Heart right ventricle (tissue), 16 donors: ENCODE measurements around the gene PSD4. TPM values are rescaled to one million over a fixed set of nuclear protein-coding genes. Genes with fewer than 3 reads are reported as not detected.
A peak's percentile ranks its signal among the peaks of the same experiment; 100 is the strongest.

Experiments
- ATAC-seq, 8 donors: fragments of 200-7000 bp; cut with Tn5 transposase; one replicate each; pipeline ENCODE4 v1.9.1; 2020; ENCODE audit warnings: mild to moderate bottlenecking in 8 of 8, moderate library complexity in 8 of 8, moderate number of reproducible peaks in 1 of 8
- DNase-seq, 2 donors: peaks; one replicate each; pipeline ENCODE4 v3.0.0-alpha.2; 2020
- H3K27ac ChIP-seq, 10 donors: fragments of 200-600 bp; sonication (generic) in 2 of 10; one replicate each; pipeline versions ENCODE4 v1.5.0 to v1.8.0; 2020 to 2022; ENCODE audit warnings: mild to moderate bottlenecking in 3 of 10
- H3K27me3 ChIP-seq, 7 donors: fragments of 200-600 bp; one replicate each; pipeline ENCODE4 v1.8.0; 2021 to 2022; ENCODE audit warnings: mild to moderate bottlenecking in 2 of 7
- H3K36me3 ChIP-seq, 9 donors: fragments of 200-600 bp; sonication (generic) in 1 of 9; one replicate each; pipeline versions ENCODE4 v1.5.0 to v1.8.0; 2020 to 2022; ENCODE audit warnings: mild to moderate bottlenecking in 2 of 9
- H3K4me1 ChIP-seq, 9 donors: fragments of 200-600 bp; sonication (generic) in 1 of 9; one replicate each; pipeline versions ENCODE4 v1.5.0 to v1.8.0; 2020 to 2022; ENCODE audit warnings: mild to moderate bottlenecking in 4 of 9
- H3K4me3 ChIP-seq, 10 donors: fragments of 200-600 bp; sonication (generic) in 2 of 10; one replicate each; pipeline versions ENCODE4 v1.5.0 to v1.8.0; 2020 to 2022; ENCODE audit warnings: mild to moderate bottlenecking in 7 of 10, moderate library complexity in 2 of 10
- H3K9me3 ChIP-seq, 11 donors: fragments of 200-600 bp in 10 of 11; sonication (generic) in 2 of 11; one replicate each; pipeline versions ENCODE4 v1.5.0 to v1.8.0; 2013 to 2022; ENCODE audit warnings: mild to moderate bottlenecking in 2 of 11, control low read depth in 1 of 11, moderate library complexity in 1 of 11
- CTCF ChIP-seq, 9 donors: fragments of 200-600 bp; sonication (generic) in 2 of 9; IDR thresholded peaks; one replicate each; pipeline versions ENCODE4 v1.5.0 to v1.8.0; 2021 to 2022; ENCODE audit warnings: antibody characterized with exemption in 9 of 9, mild to moderate bottlenecking in 5 of 9, moderate library complexity in 1 of 9
- WGBS, 2 donors: extraction: QIAGEN DNeasy Blood & Tissue Kit; methylation state at CpG; one replicate each; pipeline ENCODE4 v1.1.7; 2013; ENCODE audit warnings: inconsistent platforms in 1 of 2; 5-methylcytosine and 5-hydroxymethylcytosine counted together
- intact Hi-C, 10 donors: fragments of 100-400 bp; cut with DNase I; formaldehyde crosslinking; loops; one replicate each; pipeline versions ENCODE4 v1.11.1 to v1.14.2; 2022
- polyA plus RNA-seq, 2 donors: library from polyadenylated mRNA; stranded (reverse); fragments of 200-250 nt; gene quantifications; one replicate each; pipeline ENCODE4 v1.2.3, GENCODE V29; 2013
- total RNA-seq, 10 donors: library from RNA; stranded (reverse); fragmentation: NEBNext Ultra II Directional in 3 of 10; extraction: Animal tissue kit (Norgen Biotek cat#: 25700) in 3 of 10; gene quantifications; one replicate each; pipeline versions ENCODE4 v1.2.1 to v1.2.4, GENCODE V29; 2021 to 2023
- donor health status: Arrhythmogenic right ventricular cardiomyopathy.
- donor health status: ischemic (EF 13 %, LVEDD 7.1; RV severe dilation, severe dysfunction).
- donor health status: healthy with polysubstance abuse.
- donor health status: DM: no; HTN: yes; CAD: no.
- donor health status: DM: no; HTN: no; CAD: no.
- donor health status: ischemic (EF 25% LVEDD 6.9; RV normal size, moderate dysfunction).
- donor health status: ischemic (EF 25% LVEDD 5.7; RV mildly dilated, moderate dysfunction).
- donor health status: healthy.
- donor health status: DM: yes; HTN: yes; CAD: no.
- donor health status: Ischemic cardiomyopathy.
- donor health status: ischemic (EF 35%, LVEDD 5.7; RV mildly dilated, moderate dysfunction).
- donor health status: nonischemic (EF 11% LVEDD 7.7; RV severe dilation, severe dysfunction).
- donor health status: DM: yes; HTN: yes; CAD: no.
- donor health status: PGD.
- donor health status: ischemic (EF 29% LVEDD 5.4; RV normal size, mild dysfunction).
- donor health status: nonischemic (EF 23%, LVEDD 6.1; RV moderate dilation, normal function).

PSD4 gene
- total and polyA plus RNA-seq, 12 donors = 1.0 to 13.0 (median 1.7) TPM

- whole genome bisulfite sequencing, 2 donors = 60 to 64% methylated on average over 14 to 15 of the region's 15 CpGs
- ATAC-seq = peak; percentile 46 to 84 (median 80)
Measured at GRCh38 chr2:113217455-113218282, 43.9 kb downstream of the PSD4 start.

GRCh38 chr2:113218283-113219091 lies 44.7 kb downstream of the PSD4 start:
- no peak for TF ChIP-seq CTCF (IDR thresholded peaks at IDR 0.05)
- DNase-seq (peak; percentile 33 to 46), ATAC-seq (peak in 5 of 8 donors; percentile 25 to 70 (median 50))
- intact Hi-C loops = loop anchor here in 1 of 10 donors (2.0 kb wide), 1 partner anchor 18 kb away; no protein-coding TSS in a partner anchor
- H3K27me3 ChIP-seq = no peaks in the 10 kb centered on the region
- H3K4me1 ChIP-seq = peaks cover 7 to 41% (median 27%) of the 10 kb centered on the region in 9 donors
- 78 to 85% methylated on average over 8 of the region's 8 CpGs for WGBS, 2 donors
- no peak overlapping the region for H3K4me3 ChIP-seq
- H3K9me3 ChIP-seq = no peaks in the 10 kb centered on the region
- H3K36me3 ChIP-seq = no peaks in the 10 kb centered on the region
- H3K27ac ChIP-seq = peak overlapping the region in 9 of 10 donors; percentile 61 to 87 (median 79)

More at GRCh38 chr2:113217455-113218282, 43.9 kb downstream of the PSD4 start:
- intact Hi-C loops = loop anchor here in 1 of 10 donors (2.0 kb wide), 1 partner anchor 19 kb away; no protein-coding TSS in a partner anchor
- H3K27me3 ChIP-seq = no peaks in the 10 kb centered on the region
- H3K36me3 ChIP-seq = no peaks in the 10 kb centered on the region
- H3K4me3 ChIP-seq = no peak overlapping the region
- H3K9me3 ChIP-seq = no peaks in the 10 kb centered on the region
- TF ChIP-seq CTCF (IDR thresholded peaks at IDR 0.05) = no peak
- peak overlapping the region; percentile 50 to 87 (median 78) for H3K27ac ChIP-seq
- H3K4me1 ChIP-seq = peaks cover 7 to 43% (median 30%) of the 10 kb centered on the region in 9 donors
- DNase-seq = peak; percentile 46 to 53

- H3K4me1 ChIP-seq = peaks cover 7 to 41% (median 27%) of the 10 kb centered on the region in 9 donors
- DNase-seq (no peak), ATAC-seq (no peak)
- 95 to 96% methylated on average over 2 of the region's 2 CpGs for WGBS, 2 donors
- H3K36me3 ChIP-seq = no peaks in the 10 kb centered on the region
- no peak overlapping the region for H3K4me3 ChIP-seq
- TF ChIP-seq CTCF (IDR thresholded peaks at IDR 0.05) = no peak
- peak overlapping the region in 4 of 10 donors; percentile 3 to 87 (median 62) for H3K27ac ChIP-seq
- H3K27me3 ChIP-seq = no peaks in the 10 kb centered on the region
- intact Hi-C loops = loop anchor here in 1 of 10 donors (2.0 kb wide), 1 partner anchor 18 kb away; no protein-coding TSS in a partner anchor
- no peaks in the 10 kb centered on the region for H3K9me3 ChIP-seq
Measured at GRCh38 chr2:113219092-113219441, 45.3 kb downstream of the PSD4 start.

GRCh38 chr2:113219525-113219888 lies 45.7 kb downstream of the PSD4 start:
- intact Hi-C loops = loop anchor here in 1 of 10 donors (2.0 kb wide), 1 partner anchor 17 kb away; no protein-coding TSS in a partner anchor
- H3K4me1 ChIP-seq = peaks cover 7 to 41% (median 27%) of the 10 kb centered on the region in 9 donors
- WGBS, 2 donors = 82 to 85% methylated on average over 5 of the region's 5 CpGs
- no peak for TF ChIP-seq CTCF (IDR thresholded peaks at IDR 0.05)
- no peaks in the 10 kb centered on the region for H3K9me3 ChIP-seq
- ATAC-seq (no peak), DNase-seq (no peak)
- H3K4me3 ChIP-seq = no peak overlapping the region
- no peaks in the 10 kb centered on the region for H3K36me3 ChIP-seq
- no peaks in the 10 kb centered on the region for H3K27me3 ChIP-seq
- peak overlapping the region in 1 of 10 donors; percentile 85 for H3K27ac ChIP-seq
